ENCODE measurements around the gene ANGPTL5.
"Not testable (repeated sequence)": the region's sequence is repeated elsewhere in the genome, so short reads cannot be mapped to it uniquely, and the experiment has no call there.

ANGPTL5 gene

GRCh38 chr11:101916422-101916821 is at the start of gene ANGPTL5:
Gene ANGPTL5, minus strand, starts transcription at chr11:101916522. Its CDS starts 8,613 bp downstream, at chr11:101907909.
- DNase-seq: no peak

- not testable (repeated sequence) for DNase-seq
Measured at GRCh38 chr11:101964200-101964599, 47.9 kb upstream of the ANGPTL5 start.

- no peak for DNase-seq
Measured at GRCh38 chr11:101960231-101960630, 43.9 kb upstream of the ANGPTL5 start.

- DNase-seq: no peak
Measured at GRCh38 chr11:101955701-101956100, 39.4 kb upstream of the ANGPTL5 start.

GRCh38 chr11:101955278-101955677 is 39.0 kb upstream of the ANGPTL5 start:
- DNase-seq: no peak

GRCh38 chr11:101949680-101950220 is 33.4 kb upstream of the ANGPTL5 start:
- no peak for DNase-seq

GRCh38 chr11:101945448-101945847 is 29.1 kb upstream of the ANGPTL5 start:
- no peak for DNase-seq

GRCh38 chr11:101944923-101945322 is 28.6 kb upstream of the ANGPTL5 start:
- no peak for DNase-seq

GRCh38 chr11:101940901-101941520 is 24.7 kb upstream of the ANGPTL5 start:
- DNase-seq: no peak

- DNase-seq: no peak
Measured at GRCh38 chr11:101931692-101932091, 15.4 kb upstream of the ANGPTL5 start.

- DNase-seq: no peak
Measured at GRCh38 chr11:101929294-101929915, 13.1 kb upstream of the ANGPTL5 start.

GRCh38 chr11:101923554-101923953 is 7.2 kb upstream of the ANGPTL5 start:
- no peak for DNase-seq

GRCh38 chr11:101920992-101921391 is 4.7 kb upstream of the ANGPTL5 start:
- no peak for DNase-seq

GRCh38 chr11:101917226-101917625 is 904 bp upstream of the ANGPTL5 start:
- DNase-seq: no peak

- DNase-seq: peak; percentile 20
Measured at GRCh38 chr11:101915791-101916291, 481 bp downstream of the ANGPTL5 start.

GRCh38 chr11:101914738-101915426 is 1.4 kb downstream of the ANGPTL5 start, which contains the start of gene CEP126:
Gene CEP126, plus strand, starts transcription at chr11:101915010. Its CDS starts 275 bp downstream, at chr11:101915285.
- DNase-seq: peak; percentile 93

- peak; percentile 44 for DNase-seq
Measured at GRCh38 chr11:101914341-101914737, 2.0 kb downstream of the ANGPTL5 start.

- no peak for DNase-seq
Measured at GRCh38 chr11:101913656-101914055, 2.7 kb downstream of the ANGPTL5 start.

- no peak for DNase-seq
Measured at GRCh38 chr11:101912823-101913284, 3.5 kb downstream of the ANGPTL5 start.

- no peak for DNase-seq
Measured at GRCh38 chr11:101909087-101909486, 7.2 kb downstream of the ANGPTL5 start.

GRCh38 chr11:101907815-101908214 is 8.5 kb downstream of the ANGPTL5 start:
- DNase-seq: no peak

GRCh38 chr11:101894505-101894904 is 21.8 kb downstream of the ANGPTL5 start:
- DNase-seq: no peak

GRCh38 chr11:101889767-101890166 is 26.6 kb downstream of the ANGPTL5 start:
- DNase-seq: no peak
